Uterus (tissue), 4 donors: Measurements from ENCODE around the gene IQSEC1. TPM values are rescaled to one million over a fixed set of nuclear protein-coding genes. Genes with fewer than 3 reads are reported as not detected.

Source experiments
- DNase-seq, 2 donors: peaks; one replicate each; pipeline ENCODE4 v3.0.0-alpha.2; 2019 to 2020
- H3K27ac ChIP-seq, 2 donors: fragments of 200-600 bp; sonication (generic); 1 replicate in 1 of 2; 2 replicates in 1 of 2; pipeline ENCODE4 v1.5.1; 2016 to 2018
- H3K27me3 ChIP-seq, 2 donors: fragments of 200-600 bp; sonication (generic); one replicate each; pipeline ENCODE4 v1.5.1; 2018 to 2019; ENCODE audit warnings: control low read depth in 1 of 2
- H3K36me3 ChIP-seq, 2 donors: fragments of 200-600 bp; sonication (generic); one replicate each; pipeline ENCODE4 v1.5.1; 2019; ENCODE audit warnings: control low read depth in 1 of 2
- H3K4me1 ChIP-seq, 2 donors: fragments of 200-600 bp; sonication (generic); one replicate each; pipeline ENCODE4 v1.5.1; 2018 to 2019; ENCODE audit warnings: control low read depth in 1 of 2
- H3K4me3 ChIP-seq, 2 donors: fragments of 200-600 bp; sonication (generic); 1 replicate in 1 of 2; 2 replicates in 1 of 2; pipeline ENCODE4 v1.5.1; 2018 to 2019; ENCODE audit warnings: mild to moderate bottlenecking in 1 of 2
- H3K9me3 ChIP-seq, 2 donors: fragments of 200-600 bp; sonication (generic); one replicate each; pipeline ENCODE4 v1.5.1; 2019; ENCODE audit warnings: control low read depth in 1 of 2
- POLR2A ChIP-seq, 2 donors: fragments of 450-650 bp; IDR thresholded peaks; one replicate each; pipeline ENCODE4 v1.6.1; 2016; ENCODE audit warnings: antibody characterized with exemption in 2 of 2, mild to moderate bottlenecking in 1 of 2, moderate library complexity in 1 of 2
- intact Hi-C: fragments of 100-400 bp; cut with DNase I; formaldehyde crosslinking; loops from one replicate; pipeline ENCODE4 v1.15.1; 2023; ENCODE audit warnings: low total_unique reads
- total RNA-seq, 4 donors: library from RNA; depleted of rRNA in 3 of 4; stranded (reverse); fragments of >200 nt in 3 of 4; gene quantifications; one replicate each; pipeline versions ENCODE4 v1.1.0 to v1.2.4, GENCODE V29; 2014 to 2023
- TF ChIP-seq, protein P1 (sequence below), 4 experiments: fragments of 200-600 bp in 2 of 4; fragments of 450-650 bp in 2 of 4; sonication (generic) in 2 of 4; IDR thresholded peaks; one replicate each; pipeline ENCODE4 v1.5.1; 2016 to 2019; ENCODE audit warnings: antibody characterized with exemption in 4 of 4, mild to moderate bottlenecking in 2 of 4, moderate library complexity in 1 of 4
- donor health status: DM: yes; HTN: yes; CAD: no.

The IQSEC1 gene
- total RNA-seq, 4 donors from 2014 or later = 17.9 to 61.4 (median 49.7) TPM

DNA sequence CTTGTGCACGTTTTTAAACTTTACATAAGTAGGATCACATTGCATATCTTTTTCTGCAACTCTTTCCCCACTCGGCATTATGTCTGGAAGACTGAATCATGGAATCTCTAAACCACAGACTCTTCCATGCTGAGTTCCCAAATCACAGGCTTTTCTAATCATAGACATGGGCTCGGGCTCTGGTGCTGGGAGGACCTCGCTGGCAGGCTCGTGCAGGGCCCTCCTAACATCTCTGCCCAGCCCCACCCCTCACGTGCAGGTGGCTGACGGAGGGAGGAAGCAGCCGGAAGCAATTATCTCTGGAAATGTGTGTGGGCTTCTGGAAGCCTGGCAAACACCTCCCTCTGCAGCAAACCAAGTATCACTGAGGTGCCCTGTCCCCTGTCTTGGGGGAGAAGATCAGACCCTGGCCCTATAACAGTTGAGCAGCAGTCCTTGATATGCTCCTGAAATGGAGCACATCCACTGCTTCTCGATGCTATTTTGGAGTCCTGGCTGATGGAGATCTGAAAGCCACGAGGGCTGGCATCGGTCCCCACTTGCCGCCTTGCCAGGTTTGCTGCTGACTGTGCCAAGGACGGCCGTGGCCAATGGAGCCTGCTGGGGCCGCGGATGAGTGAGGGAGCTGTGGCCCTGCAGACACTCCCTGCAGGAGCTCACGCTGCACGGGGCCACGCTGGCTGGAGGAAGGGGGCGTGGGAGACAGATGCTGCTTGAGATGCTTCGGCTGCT, 4.4 kb upstream of the IQSEC1 start:
- no peak for TF ChIP-seq POLR2A (IDR thresholded peaks at IDR 0.05)
- TF ChIP-seq, protein P1, sequence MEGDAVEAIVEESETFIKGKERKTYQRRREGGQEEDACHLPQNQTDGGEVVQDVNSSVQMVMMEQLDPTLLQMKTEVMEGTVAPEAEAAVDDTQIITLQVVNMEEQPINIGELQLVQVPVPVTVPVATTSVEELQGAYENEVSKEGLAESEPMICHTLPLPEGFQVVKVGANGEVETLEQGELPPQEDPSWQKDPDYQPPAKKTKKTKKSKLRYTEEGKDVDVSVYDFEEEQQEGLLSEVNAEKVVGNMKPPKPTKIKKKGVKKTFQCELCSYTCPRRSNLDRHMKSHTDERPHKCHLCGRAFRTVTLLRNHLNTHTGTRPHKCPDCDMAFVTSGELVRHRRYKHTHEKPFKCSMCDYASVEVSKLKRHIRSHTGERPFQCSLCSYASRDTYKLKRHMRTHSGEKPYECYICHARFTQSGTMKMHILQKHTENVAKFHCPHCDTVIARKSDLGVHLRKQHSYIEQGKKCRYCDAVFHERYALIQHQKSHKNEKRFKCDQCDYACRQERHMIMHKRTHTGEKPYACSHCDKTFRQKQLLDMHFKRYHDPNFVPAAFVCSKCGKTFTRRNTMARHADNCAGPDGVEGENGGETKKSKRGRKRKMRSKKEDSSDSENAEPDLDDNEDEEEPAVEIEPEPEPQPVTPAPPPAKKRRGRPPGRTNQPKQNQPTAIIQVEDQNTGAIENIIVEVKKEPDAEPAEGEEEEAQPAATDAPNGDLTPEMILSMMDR (IDR thresholded peaks at IDR 0.05) = no peak
- H3K36me3 ChIP-seq = no peaks in the 10 kb centered on the region
- peaks cover 0 to 5% of the 10 kb centered on the region in 2 donors for H3K4me1 ChIP-seq
- intact Hi-C loops = no loop called here
- no peaks in the 10 kb centered on the region for H3K9me3 ChIP-seq
- peak in 1 of 2 donors; percentile 39 for DNase-seq
- H3K4me3 ChIP-seq = no peak overlapping the region
- peaks cover 0 to 3% of the 10 kb centered on the region in 2 donors for H3K27me3 ChIP-seq
- no peak overlapping the region for H3K27ac ChIP-seq

DNA sequence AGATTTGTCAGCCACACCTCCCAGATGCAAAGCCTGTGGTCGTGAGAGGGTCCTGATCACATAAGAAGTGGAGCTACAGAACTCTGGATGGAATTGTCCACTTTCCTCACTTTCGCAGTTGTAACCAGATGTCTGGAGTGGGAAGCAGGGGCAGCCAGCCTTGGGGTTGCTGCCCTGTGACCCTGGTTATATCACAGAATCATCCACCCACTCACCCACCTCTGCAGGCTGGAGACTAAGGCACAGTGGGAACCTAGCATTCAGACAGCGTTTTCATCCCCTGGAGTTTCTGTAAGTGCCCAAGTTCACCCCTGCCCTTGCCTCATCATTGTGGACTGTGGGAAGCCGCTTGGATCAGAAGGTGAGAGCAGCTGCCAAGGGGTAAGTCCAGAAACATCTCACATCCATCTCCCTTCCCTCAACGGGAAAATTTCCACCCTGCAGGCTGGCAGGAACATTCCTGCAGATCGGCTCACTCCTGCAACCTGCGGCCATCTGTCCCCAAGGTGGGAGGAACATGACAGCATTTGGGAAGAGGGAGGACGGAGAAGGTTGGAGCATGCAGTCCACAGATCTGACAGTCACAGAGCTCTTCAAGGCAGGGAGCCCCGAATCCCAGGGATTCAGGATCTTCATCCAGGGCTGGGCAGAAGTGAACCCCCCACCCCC, 2.9 kb upstream of the IQSEC1 start:
- no peak for DNase-seq
- no peak overlapping the region for H3K27ac ChIP-seq
- TF ChIP-seq, protein P1 (IDR thresholded peaks at IDR 0.05) = no peak
- TF ChIP-seq POLR2A (IDR thresholded peaks at IDR 0.05) = no peak
- H3K27me3 ChIP-seq = peaks cover 0 to 3% of the 10 kb centered on the region in 2 donors
- intact Hi-C loops = no loop called here
- H3K9me3 ChIP-seq = no peaks in the 10 kb centered on the region
- no peaks in the 10 kb centered on the region for H3K36me3 ChIP-seq
- H3K4me3 ChIP-seq = no peak overlapping the region
- peaks cover 0 to 5% of the 10 kb centered on the region in 2 donors for H3K4me1 ChIP-seq

DNA sequence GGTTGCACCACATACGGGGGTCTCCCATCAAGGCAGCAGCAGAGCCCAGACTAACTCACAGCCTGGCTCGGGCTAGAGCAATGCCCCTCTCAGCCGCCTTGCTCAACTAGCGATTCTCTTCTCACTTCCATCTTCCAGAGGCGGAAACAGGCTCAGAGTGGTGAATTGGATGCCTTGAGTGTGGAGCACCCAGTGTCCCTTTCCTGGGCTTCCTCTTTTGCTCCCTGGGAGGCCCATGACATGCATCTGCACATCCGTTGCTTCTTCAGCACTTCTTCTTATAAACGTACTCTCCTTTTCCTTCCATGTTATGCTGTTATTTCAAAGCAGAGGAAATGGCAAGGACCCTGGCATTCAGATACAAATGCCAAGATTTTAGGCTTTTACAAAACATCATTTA, 2.1 kb upstream of the IQSEC1 start:
- peaks cover 0 to 5% of the 10 kb centered on the region in 2 donors for H3K4me1 ChIP-seq
- H3K9me3 ChIP-seq = no peaks in the 10 kb centered on the region
- H3K27ac ChIP-seq = no peak overlapping the region
- no peak overlapping the region for H3K4me3 ChIP-seq
- intact Hi-C loops = no loop called here
- H3K36me3 ChIP-seq = no peaks in the 10 kb centered on the region
- DNase-seq = no peak
- TF ChIP-seq, protein P1 (IDR thresholded peaks at IDR 0.05) = no peak
- TF ChIP-seq POLR2A (IDR thresholded peaks at IDR 0.05) = no peak
- H3K27me3 ChIP-seq = peaks cover 0 to 3% of the 10 kb centered on the region in 2 donors

DNA sequence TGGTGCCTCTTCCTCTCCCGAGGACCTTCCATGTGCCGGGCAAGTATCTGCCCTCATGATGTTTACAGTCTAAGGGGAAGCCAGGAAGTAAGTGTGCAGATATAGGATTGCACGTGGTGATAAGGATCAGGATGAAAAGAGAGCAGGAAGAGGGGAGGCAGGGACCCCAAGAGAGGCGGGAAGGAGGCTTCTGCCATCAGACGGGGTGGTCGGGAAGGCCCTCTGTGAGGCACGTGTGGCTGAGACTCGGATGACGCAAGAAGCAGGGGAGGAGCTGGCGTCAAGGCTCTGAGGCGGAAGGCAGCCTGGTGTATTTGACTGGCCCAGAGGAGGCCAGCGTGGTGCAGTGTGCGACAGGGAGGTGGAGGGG, 762 bp upstream of the IQSEC1 start:
- intact Hi-C loops = no loop called here
- DNase-seq = no peak
- Histone ChIP-seq H3K27me3 (peaks cover 0 to 3% of the 10 kb centered on the region in 2 donors), H3K4me1 (peaks cover 0 to 5% of the 10 kb centered on the region in 2 donors), H3K4me3 (no peak overlapping the region), H3K27ac (no peak overlapping the region), H3K36me3 (no peaks in the 10 kb centered on the region), H3K9me3 (no peaks in the 10 kb centered on the region)
- TF ChIP-seq, protein P1 (IDR thresholded peaks at IDR 0.05) = no peak
- TF ChIP-seq POLR2A (IDR thresholded peaks at IDR 0.05) = no peak
